ENCODE measurements around the gene BEND3.

DNA sequence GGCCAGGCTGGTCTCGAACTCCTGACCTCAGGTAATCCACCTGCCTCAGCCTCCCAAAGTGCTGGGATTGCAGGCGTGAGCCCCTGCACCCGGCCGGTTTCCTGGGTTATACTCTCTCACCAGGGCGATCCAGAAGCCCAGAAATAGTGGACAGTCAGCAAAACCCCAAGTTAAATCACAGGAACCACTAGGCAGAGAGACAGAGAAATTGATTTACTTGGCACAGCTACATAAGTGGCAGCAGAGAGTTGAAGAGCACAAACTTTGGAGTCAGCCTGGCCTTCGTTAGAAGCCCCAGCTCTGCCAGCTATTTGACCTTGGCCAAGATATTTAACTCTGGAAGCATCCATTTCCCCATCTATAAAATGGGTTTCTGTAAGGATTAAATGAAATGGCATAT is 54.6 kb downstream of the BEND3 start:
- TF ChIP-seq, protein P1, sequence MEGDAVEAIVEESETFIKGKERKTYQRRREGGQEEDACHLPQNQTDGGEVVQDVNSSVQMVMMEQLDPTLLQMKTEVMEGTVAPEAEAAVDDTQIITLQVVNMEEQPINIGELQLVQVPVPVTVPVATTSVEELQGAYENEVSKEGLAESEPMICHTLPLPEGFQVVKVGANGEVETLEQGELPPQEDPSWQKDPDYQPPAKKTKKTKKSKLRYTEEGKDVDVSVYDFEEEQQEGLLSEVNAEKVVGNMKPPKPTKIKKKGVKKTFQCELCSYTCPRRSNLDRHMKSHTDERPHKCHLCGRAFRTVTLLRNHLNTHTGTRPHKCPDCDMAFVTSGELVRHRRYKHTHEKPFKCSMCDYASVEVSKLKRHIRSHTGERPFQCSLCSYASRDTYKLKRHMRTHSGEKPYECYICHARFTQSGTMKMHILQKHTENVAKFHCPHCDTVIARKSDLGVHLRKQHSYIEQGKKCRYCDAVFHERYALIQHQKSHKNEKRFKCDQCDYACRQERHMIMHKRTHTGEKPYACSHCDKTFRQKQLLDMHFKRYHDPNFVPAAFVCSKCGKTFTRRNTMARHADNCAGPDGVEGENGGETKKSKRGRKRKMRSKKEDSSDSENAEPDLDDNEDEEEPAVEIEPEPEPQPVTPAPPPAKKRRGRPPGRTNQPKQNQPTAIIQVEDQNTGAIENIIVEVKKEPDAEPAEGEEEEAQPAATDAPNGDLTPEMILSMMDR (IDR thresholded peaks at IDR 0.05; ENCODE audit: low read depth, low read length): no peak
- TF ChIP-seq EZH2phosphoT487 (IDR thresholded peaks at IDR 0.05; ENCODE audit: low read depth): no peak
